H1 (cell line): ENCODE data around the gene ANO2. TPM values are rescaled to one million over a fixed set of nuclear protein-coding genes. Genes with fewer than 3 reads are reported as not detected.

Experiments used
- CTCF ChIA-PET: fragments of 300-600 bp; sonication (Branson Sonifier 250); formaldehyde crosslinking; loops from one replicate; lab custom pipeline; 2021; ENCODE audit not compliant: partially characterized antibody; lab: Charles Lee
- POLR2A ChIA-PET: fragments of 300-600 bp; sonication (Branson Sonifier 250); formaldehyde crosslinking; loops from one replicate; lab custom pipeline; 2021; ENCODE audit warnings: inconsistent platforms; ENCODE audit not compliant: partially characterized antibody; lab: Charles Lee
- DNase-seq, 2 experiments: peaks; one replicate each; pipeline versions ENCODE4 v3.0.0 to v3.0.0-alpha.2; 2010 to 2022; ENCODE audit warnings: low spot score in 2 of 2, low read depth in 1 of 2, mixed read lengths in 1 of 2
- FAIRE-seq: peaks from 2 replicates; lab custom pipeline; 2011; peaks lifted over from hg19 to GRCh38; lab: Jason Lieb, UNC
- H2AFZ ChIP-seq: 2 replicates; pipeline ENCODE4 v1.8.1; 2012; ENCODE audit warnings: low read length, inconsistent platforms
- H2AK5ac ChIP-seq: 2 replicates; pipeline ENCODE4 v1.6.1; 2013; ENCODE audit warnings: low read depth, low read length
- H2BK120ac ChIP-seq: replicated peaks from 2 replicates; pipeline ENCODE3; 2013; ENCODE audit warnings: low read depth, low read length, inconsistent platforms
- H2BK12ac ChIP-seq: 2 replicates; pipeline ENCODE4 v1.6.1; 2013; ENCODE audit warnings: low read depth, low read length
- H2BK15ac ChIP-seq: 2 replicates; pipeline ENCODE4 v1.6.1; 2013; ENCODE audit warnings: low read length
- H2BK20ac ChIP-seq: 2 replicates; pipeline ENCODE4 v1.6.1; 2013; ENCODE audit warnings: low read length
- H2BK5ac ChIP-seq: 2 replicates; pipeline ENCODE4 v1.6.1; 2013; ENCODE audit warnings: low read depth, low read length
- H3K14ac ChIP-seq: 2 replicates; pipeline ENCODE4 v1.6.1; 2013; ENCODE audit warnings: inconsistent platforms; ENCODE audit not compliant: insufficient read length
- H3K18ac ChIP-seq: 2 replicates; pipeline ENCODE4 v1.6.1; 2013; ENCODE audit warnings: low read length; ENCODE audit errors: extremely low read depth
- H3K23ac ChIP-seq: 2 replicates; pipeline ENCODE4 v1.6.1; 2013; ENCODE audit warnings: inconsistent platforms; ENCODE audit not compliant: insufficient read length
- H3K23me2 ChIP-seq: 2 replicates; pipeline ENCODE4 v1.6.1; 2013; ENCODE audit warnings: low read depth, low read length
- H3K27ac ChIP-seq: 2 replicates; pipeline ENCODE4 v1.6.1; 2011; ENCODE audit warnings: low read depth, low read length, inconsistent platforms
- H3K27me3 ChIP-seq, 4 experiments: replicated peaks in 1 of 4; 1 replicate in 1 of 4; 2 replicates in 3 of 4; pipeline versions ENCODE4 v1.6.1 to v1.8.1; 2011 to 2013; ENCODE audit warnings: low read length in 3 of 4, mild to moderate bottlenecking in 3 of 4, inconsistent platforms in 2 of 4, mixed read lengths in 2 of 4, moderate library complexity in 1 of 4; ENCODE audit not compliant: control insufficient read depth in 3 of 4, insufficient read depth in 3 of 4; ENCODE audit errors: extremely low read depth in 1 of 4
- H3K36me3 ChIP-seq, 4 experiments: 2 replicates each; pipeline versions ENCODE4 v1.6.1 to v1.8.1; 2011 to 2013; ENCODE audit warnings: mild to moderate bottlenecking in 4 of 4, low read length in 3 of 4, moderate library complexity in 2 of 4, control low read depth in 1 of 4, inconsistent platforms in 1 of 4; ENCODE audit not compliant: insufficient read depth in 4 of 4, control insufficient read depth in 2 of 4
- H3K4ac ChIP-seq: replicated peaks from 2 replicates; pipeline ENCODE3; 2013; ENCODE audit warnings: low read length, low read depth, mixed read lengths, inconsistent platforms; ENCODE audit not compliant: insufficient read length
- H3K4me1 ChIP-seq, 4 experiments: replicated peaks in 1 of 4; 1 replicate in 1 of 4; 2 replicates in 3 of 4; pipeline versions ENCODE4 v1.6.1 to v1.8.1; 2011 to 2013; ENCODE audit warnings: low read length in 3 of 4, inconsistent platforms in 2 of 4, mixed read lengths in 1 of 4; ENCODE audit not compliant: insufficient read depth in 4 of 4, control insufficient read depth in 3 of 4
- H3K4me2 ChIP-seq, 2 experiments: 2 replicates each; pipeline versions ENCODE4 v1.6.1 to v1.8.1; 2011 to 2013; ENCODE audit warnings: low read depth in 2 of 2, low read length in 2 of 2, control low read depth in 1 of 2, inconsistent platforms in 1 of 2, mild to moderate bottlenecking in 1 of 2; ENCODE audit not compliant: insufficient read depth in 1 of 2
- H3K4me3 ChIP-seq, 4 experiments: fragments of 200-600, 300-600 bp in 1 of 4; sonication (generic), shearing (Covaris generic), sonication (Bioruptor Twin) in 1 of 4; 2 replicates each; pipeline versions ENCODE4 v1.5.1 to v1.8.1; 2011 to 2016; ENCODE audit warnings: low read length in 4 of 4, low read depth in 3 of 4, control low read depth in 2 of 4, inconsistent platforms in 2 of 4, mild to moderate bottlenecking in 2 of 4, mixed read lengths in 1 of 4, moderate library complexity in 1 of 4; ENCODE audit not compliant: insufficient read depth in 2 of 4; ENCODE audit errors: extremely low read depth in 1 of 4
- H3K56ac ChIP-seq: replicated peaks from 2 replicates; pipeline ENCODE3; 2013; ENCODE audit warnings: low read depth, mild to moderate bottlenecking, mixed read lengths, low read length, inconsistent platforms; ENCODE audit not compliant: insufficient read length
- H3K79me1 ChIP-seq: 2 replicates; pipeline ENCODE4 v1.6.1; 2013; ENCODE audit warnings: low read depth, low read length, control low read depth
- H3K79me2 ChIP-seq, 2 experiments: 2 replicates each; pipeline versions ENCODE4 v1.6.1 to v1.8.1; 2012 to 2013; ENCODE audit warnings: low read length in 2 of 2, mild to moderate bottlenecking in 2 of 2, inconsistent platforms in 1 of 2; ENCODE audit not compliant: insufficient read depth in 2 of 2, control insufficient read depth in 1 of 2
- H3K9ac ChIP-seq, 4 experiments: replicated peaks in 1 of 4; 1 replicate in 1 of 4; 2 replicates in 3 of 4; pipeline versions ENCODE4 v1.6.1 to v1.8.1; 2011 to 2013; ENCODE audit warnings: low read depth in 3 of 4, low read length in 3 of 4, control low read depth in 2 of 4, mild to moderate bottlenecking in 2 of 4, moderate library complexity in 2 of 4, inconsistent platforms in 1 of 4; ENCODE audit errors: extremely low read depth in 1 of 4
- H3K9me3 ChIP-seq, 2 experiments: 2 replicates each; pipeline versions ENCODE4 v1.6.1 to v1.8.1; 2012 to 2013; ENCODE audit warnings: mild to moderate bottlenecking in 2 of 2, moderate library complexity in 2 of 2, control low read depth in 1 of 2, inconsistent platforms in 1 of 2, low read depth in 1 of 2, low read length in 1 of 2, mixed read lengths in 1 of 2; ENCODE audit not compliant: insufficient read depth in 2 of 2
- H4K20me1 ChIP-seq, 2 experiments: replicated peaks in 1 of 2; 2 replicates each; pipeline versions ENCODE3 to v1.8.1; 2011 to 2013; ENCODE audit warnings: inconsistent platforms in 2 of 2, low read length in 2 of 2, mild to moderate bottlenecking in 1 of 2; ENCODE audit not compliant: insufficient read depth in 2 of 2, control insufficient read depth in 1 of 2
- H4K5ac ChIP-seq: 2 replicates; pipeline ENCODE4 v1.6.1; 2013; ENCODE audit warnings: low read length, low read depth, mixed read lengths, inconsistent platforms; ENCODE audit not compliant: insufficient read length
- H4K8ac ChIP-seq: 2 replicates; pipeline ENCODE4 v1.8.0; 2013; ENCODE audit warnings: mild to moderate bottlenecking, moderate library complexity, low read length, inconsistent platforms; ENCODE audit not compliant: insufficient read depth; ENCODE audit errors: extremely low read depth
- H4K91ac ChIP-seq: replicated peaks from 2 replicates; pipeline ENCODE3; 2013; ENCODE audit warnings: low read length, mixed read lengths, inconsistent platforms; ENCODE audit not compliant: insufficient read length
- CREB1 ChIP-seq: IDR thresholded peaks from 2 replicates; pipeline ENCODE4 v1.6.1; 2012; ENCODE audit warnings: inconsistent platforms
- SP1 ChIP-seq: IDR thresholded peaks from 2 replicates; pipeline ENCODE4 v1.6.1; 2011; ENCODE audit warnings: low read depth, low read length
- YY1 ChIP-seq: IDR thresholded peaks from 2 replicates; pipeline ENCODE4 v1.6.1; 2011; ENCODE audit warnings: low read depth, mild to moderate bottlenecking, low read length
- WGBS, 2 experiments: shearing (Covaris generic) in 1 of 2; methylation state at CpG; one replicate each; pipeline versions ENCODE4 v1.1.6 to v1.1.7; 2013 to 2015; ENCODE audit warnings: low lambda C conversion rate in 2 of 2, mixed read lengths in 2 of 2, inconsistent platforms in 1 of 2, low coverage in 1 of 2, missing lambda C conversion rate in 1 of 2; ENCODE audit not compliant: insufficient replicate concordance in 2 of 2, insufficient coverage in 1 of 2, insufficient read length in 1 of 2; ENCODE audit errors: extremely low coverage in 1 of 2, missing lambda C conversion rate in 1 of 2; 5-methylcytosine and 5-hydroxymethylcytosine counted together
- polyA plus RNA-seq, 7 experiments: library from polyadenylated mRNA; depleted of rRNA in 3 of 7; stranded (reverse) in 5 of 7; unstranded in 2 of 7; fragments of >200 nt in 5 of 7; fragments of 200-250 nt in 2 of 7; gene quantifications; 1 replicate in 5 of 7; 2 replicates in 1 of 7; 4 replicates in 1 of 7; pipeline versions ENCODE4 v1.2.1 to v1.2.3, GENCODE V29; 2011 to 2013; ENCODE audit warnings: missing spikeins in 2 of 7, mixed read lengths in 2 of 7
- total RNA-seq: library from RNA; stranded (reverse); fragmentation: NEBNext Ultra II Directional; extraction: Animal tissue kit (Norgen Biotek cat#: 25700); gene quantifications from 2 replicates; pipeline ENCODE4 v1.2.1, GENCODE V29; 2021

Gene ANO2
- total and polyA plus RNA-seq, 2 of the 8 experiments (the other 6 are each of a cell fraction or from before 2014, with no cell fraction given) = 1.9 to 5.5 TPM

DNA sequence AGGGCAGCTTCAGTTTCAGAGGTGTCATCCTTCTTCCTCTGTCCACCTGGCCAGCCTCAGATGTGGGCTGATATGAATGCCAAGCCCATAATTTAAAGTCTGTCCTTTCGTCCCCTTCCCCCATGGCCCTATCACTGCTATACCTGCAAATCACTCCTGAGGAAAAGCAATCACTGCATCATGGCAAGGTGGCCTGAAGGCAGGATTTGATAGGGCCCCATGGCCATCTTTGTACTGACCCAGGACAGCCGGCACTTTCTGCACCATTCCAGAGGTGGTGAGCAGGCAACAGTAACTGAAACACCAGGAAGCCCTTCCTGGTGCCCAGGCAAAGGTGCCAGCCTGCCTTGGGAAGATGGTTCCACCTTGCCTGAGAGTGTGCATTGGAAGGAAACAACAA, 60.8 kb downstream of the ANO2 start:
- Histone ChIP-seq H3K4me1 (peaks cover 0 to 6% (median 2%) of the 10 kb centered on the region in 4 experiments; a peak in 3 of 7 replicates), H3K9me3 (peaks cover 2 to 7% of the 10 kb centered on the region in 2 experiments; a peak in 2 of 4 replicates), H3K4me3 (no peak overlapping the region), H2AFZ (no peak overlapping the region), H4K8ac (no peak overlapping the region), H3K23ac (no peak overlapping the region), H4K91ac (no peak overlapping the region), H3K36me3 (no peaks in the 10 kb centered on the region), H2AK5ac (no peak overlapping the region), H3K4ac (no peak overlapping the region), H2BK20ac (no peak overlapping the region), H2BK5ac (no peak overlapping the region), H3K9ac (no peak overlapping the region), H3K27ac (no peak overlapping the region), H3K79me1 (no peaks in the 10 kb centered on the region), H3K14ac (no peak overlapping the region), H3K56ac (no peak overlapping the region), H2BK12ac (no peak overlapping the region), H2BK15ac (no peak overlapping the region), H2BK120ac (no peak overlapping the region), H3K79me2 (no peaks in the 10 kb centered on the region), H4K5ac (no peak overlapping the region), H4K20me1 (no peaks in the 10 kb centered on the region), H3K27me3 (no peaks in the 10 kb centered on the region; a peak in 1 of 7 replicates), H3K18ac (no peak overlapping the region), H3K23me2 (peaks cover 2% of the 10 kb centered on the region; the same call in 1 of the 2 replicates), H3K4me2 (no peak overlapping the region)
- TF ChIP-seq YY1 (no peak), SP1 (no peak), CREB1 (no peak)
- ChIA-PET CTCF (interaction anchor here (0.6 to 1.7 kb wide), 2 partner anchors 10 to 191 kb away, joined by 4 to 5 read pairs; no protein-coding TSS in a partner anchor), POLR2A (no interaction called here)
- FAIRE-seq (no peak), DNase-seq (no peak)
- WGBS, 2 experiments = 79% methylated on average over 2 of the region's 2 CpGs; no CpG with 5 or more reads in 1 of the 2 experiments
